ENCODE results near the gene MLEC.

GRCh38 chr12:120741476-120742421 is 54.8 kb downstream of the MLEC start:
- no peak for TF ChIP-seq PITX1 (CRISPR knock-in tag; IDR thresholded peaks at IDR 0.05)
- TF ChIP-seq BRCA1 (CRISPR knock-in tag; IDR thresholded peaks at IDR 0.05), result no peak
- peak; percentile 53 to 54 for TF ChIP-seq POLR2A (IDR thresholded peaks at IDR 0.05; ENCODE audit: insufficient read depth in 1 of 2, low read depth in 2 of 2, low read length in 2 of 2)
- no peak for TF ChIP-seq NPAS2 (CRISPR knock-in tag; IDR thresholded peaks at IDR 0.05; ENCODE audit: borderline replicate concordance)
- TF ChIP-seq ZNF335 (CRISPR knock-in tag; IDR thresholded peaks at IDR 0.05), result no peak
- TF ChIP-seq ZNF703 (CRISPR knock-in tag; IDR thresholded peaks at IDR 0.05; ENCODE audit: borderline replicate concordance), result no peak
- TF ChIP-seq CSRNP1 (CRISPR knock-in tag; IDR thresholded peaks at IDR 0.05), result no peak
